Gastrocnemius medialis (tissue), 4 donors: ENCODE measurements around the gene EXOC7. TPM values are rescaled to one million over a fixed set of nuclear protein-coding genes. Genes with fewer than 3 reads are reported as not detected.
A peak's percentile ranks its signal among the peaks of the same experiment; 100 is the strongest.

Experiments
- ATAC-seq, 2 donors: fragments of 150-250 bp; one replicate each; pipeline ENCODE4 v1.9.1; 2016
- DNase-seq, 2 donors: peaks; one replicate each; pipeline ENCODE4 v3.0.0-alpha.2; 2019
- H3K27ac ChIP-seq, 4 donors: fragments of 200-600 bp; sonication (generic); 1 replicate in 1 of 4; 2 replicates in 3 of 4; pipeline ENCODE4 v1.5.1; 2016 to 2018; ENCODE audit warnings: mild to moderate bottlenecking in 2 of 4, moderate library complexity in 1 of 4
- H3K27me3 ChIP-seq, 3 donors: fragments of 200-600 bp; sonication (generic) in 2 of 3; 1 replicate in 1 of 3; 2 replicates in 2 of 3; pipeline versions ENCODE4 v1.5.1 to v1.6.0; 2016 to 2019; ENCODE audit warnings: mild to moderate bottlenecking in 1 of 3, moderate library complexity in 1 of 3
- H3K36me3 ChIP-seq, 2 donors: fragments of 200-600 bp; sonication (generic) in 1 of 2; one replicate each; pipeline ENCODE4 v1.5.1; 2017 to 2018
- H3K4me1 ChIP-seq, 2 donors: fragments of 200-600 bp; sonication (generic) in 1 of 2; one replicate each; pipeline ENCODE4 v1.5.1; 2016 to 2017; ENCODE audit warnings: mild to moderate bottlenecking in 2 of 2
- H3K4me3 ChIP-seq, 4 donors: fragments of 200-600 bp; sonication (generic) in 3 of 4; 1 replicate in 1 of 4; 2 replicates in 3 of 4; pipeline ENCODE4 v1.5.1; 2016 to 2019; ENCODE audit warnings: mild to moderate bottlenecking in 2 of 4
- H3K9me3 ChIP-seq, 3 donors: fragments of 200-600 bp; sonication (generic) in 2 of 3; 1 replicate in 1 of 3; 2 replicates in 2 of 3; pipeline ENCODE4 v1.5.1; 2016 to 2019
- POLR2A ChIP-seq, 2 donors: fragments of 450-650 bp; IDR thresholded peaks; one replicate each; pipeline ENCODE4 v1.6.1; 2017; ENCODE audit warnings: antibody characterized with exemption in 2 of 2, mild to moderate bottlenecking in 2 of 2, moderate library complexity in 2 of 2
- in situ Hi-C, 4 donors: fragments of 200-750 bp; cut with MboI; loops; one replicate each; pipeline versions ENCODE4 v1.15.0 to v1.8.0; 2017; ENCODE audit warnings: low sequenced_read_pairs in 4 of 4
- intact Hi-C: fragments of 100-400 bp; cut with DNase I; formaldehyde crosslinking; loops from one replicate; pipeline ENCODE4 v1.15.1; 2023; ENCODE audit warnings: low total_unique reads
- total RNA-seq, 4 donors: library from RNA; depleted of rRNA; stranded (reverse); fragments of >200 nt; gene quantifications; one replicate each; pipeline versions ENCODE4 v1.1.0 to v1.2.3, GENCODE V29; 2016
- TF ChIP-seq, protein P1 (sequence below), 5 experiments: fragments of 450-650 bp in 3 of 5; fragments of 200-600 bp in 2 of 5; sonication (generic) in 2 of 5; IDR thresholded peaks in 4 of 5; conservative IDR thresholded peaks in 1 of 5; 1 replicate in 4 of 5; 2 replicates in 1 of 5; pipeline ENCODE4 v1.5.1; 2016 to 2019; ENCODE audit warnings: antibody characterized with exemption in 5 of 5, mild to moderate bottlenecking in 3 of 5, moderate library complexity in 3 of 5

EXOC7 gene
- total RNA-seq, 4 donors from 2014 or later: 49.5 to 70.7 (median 53.9) TPM

DNA sequence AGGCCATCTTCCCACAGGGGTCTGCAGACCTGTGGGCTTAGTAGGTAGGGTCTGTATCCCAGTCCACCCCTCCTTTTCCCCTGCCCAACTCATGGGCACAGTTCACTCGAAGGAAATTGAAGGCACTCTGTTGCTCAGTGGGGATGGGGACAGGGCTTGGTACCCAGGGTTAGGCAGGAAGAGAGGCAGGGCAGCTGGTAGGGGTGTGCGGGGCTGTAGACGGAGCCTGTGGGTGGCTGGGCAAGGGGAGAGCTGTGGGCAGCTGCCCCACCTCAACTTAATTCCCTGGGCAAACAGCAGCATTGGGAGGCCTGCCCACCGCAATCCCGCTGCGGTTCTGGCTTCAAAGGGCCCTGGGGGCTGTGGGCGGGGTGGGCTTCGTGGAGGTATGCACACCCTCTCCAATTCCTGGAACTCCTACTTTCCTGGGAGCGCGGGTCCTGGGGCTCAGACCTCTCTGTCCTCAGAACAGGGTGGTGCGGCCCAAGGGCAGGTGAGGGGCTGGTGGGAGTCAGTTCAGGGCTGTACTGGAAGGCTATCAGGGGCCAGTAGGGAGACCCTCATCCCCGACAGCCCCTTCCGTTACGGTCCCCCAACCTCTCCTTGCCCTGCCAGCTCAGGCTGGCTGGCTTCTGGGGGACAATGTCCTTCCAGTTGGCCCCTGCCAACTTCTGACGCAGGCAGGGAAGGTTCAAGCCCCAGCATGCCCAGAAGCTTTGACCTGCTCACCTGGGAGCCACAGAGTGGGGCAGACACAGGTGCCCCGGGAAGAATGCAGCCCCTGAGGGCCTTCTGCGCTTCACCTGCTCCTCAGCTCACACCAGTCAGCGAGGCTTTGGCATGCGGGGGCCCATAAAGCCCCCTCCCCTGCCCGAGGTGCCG, 28.3 kb upstream of the EXOC7 start:
- in situ Hi-C loops (no loop called here), intact Hi-C loops (no loop called here)
- ATAC-seq (no peak), DNase-seq (no peak)
- H3K9me3 ChIP-seq: no peaks in the 10 kb centered on the region
- TF ChIP-seq POLR2A (IDR thresholded peaks at IDR 0.05): no peak
- TF ChIP-seq, protein P1, sequence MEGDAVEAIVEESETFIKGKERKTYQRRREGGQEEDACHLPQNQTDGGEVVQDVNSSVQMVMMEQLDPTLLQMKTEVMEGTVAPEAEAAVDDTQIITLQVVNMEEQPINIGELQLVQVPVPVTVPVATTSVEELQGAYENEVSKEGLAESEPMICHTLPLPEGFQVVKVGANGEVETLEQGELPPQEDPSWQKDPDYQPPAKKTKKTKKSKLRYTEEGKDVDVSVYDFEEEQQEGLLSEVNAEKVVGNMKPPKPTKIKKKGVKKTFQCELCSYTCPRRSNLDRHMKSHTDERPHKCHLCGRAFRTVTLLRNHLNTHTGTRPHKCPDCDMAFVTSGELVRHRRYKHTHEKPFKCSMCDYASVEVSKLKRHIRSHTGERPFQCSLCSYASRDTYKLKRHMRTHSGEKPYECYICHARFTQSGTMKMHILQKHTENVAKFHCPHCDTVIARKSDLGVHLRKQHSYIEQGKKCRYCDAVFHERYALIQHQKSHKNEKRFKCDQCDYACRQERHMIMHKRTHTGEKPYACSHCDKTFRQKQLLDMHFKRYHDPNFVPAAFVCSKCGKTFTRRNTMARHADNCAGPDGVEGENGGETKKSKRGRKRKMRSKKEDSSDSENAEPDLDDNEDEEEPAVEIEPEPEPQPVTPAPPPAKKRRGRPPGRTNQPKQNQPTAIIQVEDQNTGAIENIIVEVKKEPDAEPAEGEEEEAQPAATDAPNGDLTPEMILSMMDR (IDR thresholded peaks at IDR 0.05 in 4 of 5, conservative IDR thresholded peaks at IDR 0.05 in 1 of 5): no peak
- H3K36me3 ChIP-seq: no peaks in the 10 kb centered on the region
- H3K27me3 ChIP-seq: peaks cover 33 to 52% (median 37%) of the 10 kb centered on the region in 3 donors
- H3K4me1 ChIP-seq: no peaks in the 10 kb centered on the region
- no peak overlapping the region for H3K4me3 ChIP-seq
- H3K27ac ChIP-seq: no peak overlapping the region

DNA sequence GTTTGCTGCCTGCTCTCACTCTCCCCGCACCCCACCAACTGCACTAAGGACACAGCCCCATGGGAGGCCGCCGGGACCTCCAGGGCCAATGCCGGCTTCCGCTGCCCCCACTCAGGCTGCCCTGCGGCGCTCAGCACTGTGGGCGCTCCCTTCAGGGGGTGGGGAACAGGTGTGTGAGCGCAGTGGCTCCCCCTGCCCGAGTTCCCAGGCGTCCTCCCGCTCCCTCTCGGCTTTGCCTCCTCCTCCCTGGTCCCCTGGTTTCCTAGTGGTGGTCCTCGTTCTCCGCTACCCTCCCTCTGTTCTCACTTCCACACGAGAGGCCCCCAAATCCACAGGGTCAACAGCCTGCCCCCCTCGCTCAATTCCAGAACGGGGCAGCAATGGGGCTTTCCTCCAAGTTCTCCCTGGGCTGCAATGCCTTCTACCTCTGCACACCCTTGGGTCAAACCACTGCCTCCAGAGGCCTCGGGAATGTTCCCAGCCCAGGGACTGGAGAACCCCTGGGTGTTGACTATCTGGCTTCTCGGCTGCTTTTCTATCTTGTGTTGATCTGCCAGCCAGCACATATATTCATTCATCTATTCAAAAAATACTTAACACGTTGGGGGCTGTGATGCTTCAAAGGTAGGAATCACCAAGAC, 27.6 kb upstream of the EXOC7 start:
- intact Hi-C loops (no loop called here), in situ Hi-C loops (no loop called here)
- ATAC-seq (peak in 1 of 2 donors; percentile 6), DNase-seq (no peak)
- peaks cover 27 to 45% (median 30%) of the 10 kb centered on the region in 3 donors for H3K27me3 ChIP-seq
- no peak overlapping the region for H3K4me3 ChIP-seq
- H3K27ac ChIP-seq: no peak overlapping the region
- H3K36me3 ChIP-seq: no peaks in the 10 kb centered on the region
- H3K4me1 ChIP-seq: no peaks in the 10 kb centered on the region
- H3K9me3 ChIP-seq: no peaks in the 10 kb centered on the region
- TF ChIP-seq POLR2A (IDR thresholded peaks at IDR 0.05): no peak
- TF ChIP-seq, protein P1 (IDR thresholded peaks at IDR 0.05 in 4 of 5, conservative IDR thresholded peaks at IDR 0.05 in 1 of 5): no peak

DNA sequence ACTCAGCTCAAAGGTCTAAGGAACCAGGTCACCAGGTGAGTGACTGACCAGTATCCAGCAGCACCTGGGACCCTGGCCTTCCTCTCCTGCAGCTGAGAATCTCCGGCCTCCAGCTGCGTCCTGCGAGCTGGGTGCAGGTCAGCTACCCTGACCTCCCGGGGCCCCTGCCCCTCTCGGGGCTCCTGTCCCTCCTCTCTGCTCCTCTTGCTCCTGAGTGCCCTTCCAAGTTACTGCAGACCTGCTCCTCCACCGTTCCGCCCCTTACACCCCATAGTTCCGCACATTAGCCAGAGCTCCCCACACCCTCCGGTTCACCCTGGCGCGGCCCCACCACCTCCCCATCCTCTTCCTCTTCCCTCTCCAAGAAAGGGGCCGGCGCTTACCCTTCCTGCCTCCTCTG, 26.9 kb upstream of the EXOC7 start:
- Histone ChIP-seq H3K36me3 (no peaks in the 10 kb centered on the region), H3K27ac (no peak overlapping the region), H3K4me1 (no peaks in the 10 kb centered on the region), H3K9me3 (no peaks in the 10 kb centered on the region), H3K4me3 (no peak overlapping the region), H3K27me3 (peaks cover 27 to 45% (median 30%) of the 10 kb centered on the region in 3 donors)
- intact Hi-C loops: no loop called here
- in situ Hi-C loops: no loop called here
- ATAC-seq (no peak), DNase-seq (no peak)
- no peak for TF ChIP-seq POLR2A (IDR thresholded peaks at IDR 0.05)
- TF ChIP-seq, protein P1 (IDR thresholded peaks at IDR 0.05 in 4 of 5, conservative IDR thresholded peaks at IDR 0.05 in 1 of 5): no peak

DNA sequence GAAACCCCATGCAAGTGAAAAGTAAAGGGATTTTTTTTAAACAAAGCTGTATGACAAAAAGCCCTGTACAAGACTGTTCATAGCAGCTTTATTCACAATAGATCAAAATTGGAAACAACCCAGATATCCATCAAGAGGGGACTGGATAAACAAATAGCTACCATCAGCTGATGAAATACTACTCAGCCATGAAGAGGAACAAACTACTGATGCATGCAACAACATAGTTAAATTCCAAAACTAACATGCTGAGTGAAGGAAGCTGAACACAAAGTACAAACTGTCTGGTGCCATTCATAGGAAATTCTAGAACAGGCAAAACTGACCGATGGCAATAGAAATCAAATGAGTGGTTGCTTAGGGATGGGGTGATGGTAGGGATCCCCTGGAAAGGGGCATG, 22.3 kb upstream of the EXOC7 start:
- DNase-seq: no peak
- Histone ChIP-seq H3K9me3 (no peaks in the 10 kb centered on the region), H3K4me3 (no peak overlapping the region), H3K36me3 (no peaks in the 10 kb centered on the region), H3K27ac (no peak overlapping the region), H3K4me1 (peaks cover 3% of the 10 kb centered on the region in 2 donors), H3K27me3 (peaks cover 0 to 4% (median 3%) of the 10 kb centered on the region in 3 donors)
- intact Hi-C loops (loop anchor here (10.0 kb wide), 1 partner anchor 279 kb away; no protein-coding TSS in a partner anchor), in situ Hi-C loops (loop anchor here in 3 of 4 donors (5.0 to 10.0 kb wide), 3 partner anchors 166 to 171 kb away; no protein-coding TSS in a partner anchor)
- no peak for ATAC-seq
- TF ChIP-seq, protein P1 (IDR thresholded peaks at IDR 0.05 in 4 of 5, conservative IDR thresholded peaks at IDR 0.05 in 1 of 5): no peak
- TF ChIP-seq POLR2A (IDR thresholded peaks at IDR 0.05): no peak
